Left ventricle myocardium inferior (tissue), 1 donor: ENCODE results near the gene VAT1L. TPM values are rescaled to one million over a fixed set of nuclear protein-coding genes. Genes with fewer than 3 reads are reported as not detected.

Experiments
- DNase-seq: peaks from one replicate; pipeline ENCODE4 v3.0.0-alpha.2; 2020
- H3K27ac ChIP-seq: fragments of 200-600 bp; replicated peaks from 2 replicates; pipeline ENCODE4 v1.8.0; 2021
- H3K27me3 ChIP-seq: fragments of 200-600 bp; 2 replicates; pipeline ENCODE4 v1.8.0; 2021; ENCODE audit warnings: low read depth
- H3K36me3 ChIP-seq: fragments of 200-600 bp; 2 replicates; pipeline ENCODE4 v1.8.0; 2021
- H3K4me1 ChIP-seq: fragments of 200-600 bp; 2 replicates; pipeline ENCODE4 v1.8.0; 2021
- H3K4me3 ChIP-seq: fragments of 200-600 bp; 2 replicates; pipeline ENCODE4 v1.8.0; 2021; ENCODE audit warnings: mild to moderate bottlenecking, moderate library complexity
- H3K9me3 ChIP-seq: fragments of 200-600 bp; replicated peaks from 2 replicates; pipeline ENCODE4 v1.8.0; 2021
- intact Hi-C: fragments of 100-400 bp; cut with micrococcal nuclease; formaldehyde crosslinking; loops from one replicate; pipeline ENCODE4 v1.11.0; 2022
- total RNA-seq: library from RNA; stranded (reverse); fragmentation: NEBNext Ultra II Directional; extraction: Animal tissue kit (Norgen Biotek cat#: 25700); gene quantifications from one replicate; pipeline ENCODE4 v1.2.1, GENCODE V29; 2021
- TF ChIP-seq, protein P1 (sequence below): fragments of 200-600 bp; IDR thresholded peaks from 2 replicates; pipeline ENCODE4 v1.8.0; 2021; ENCODE audit warnings: antibody characterized with exemption, mild to moderate bottlenecking, borderline replicate concordance
- donor health status: DM: no; HTN: yes; CAD: no; lungs with severe emphysema.

VAT1L gene
- total RNA-seq, 1 donor from 2014 or later = 13.1 TPM

DNA sequence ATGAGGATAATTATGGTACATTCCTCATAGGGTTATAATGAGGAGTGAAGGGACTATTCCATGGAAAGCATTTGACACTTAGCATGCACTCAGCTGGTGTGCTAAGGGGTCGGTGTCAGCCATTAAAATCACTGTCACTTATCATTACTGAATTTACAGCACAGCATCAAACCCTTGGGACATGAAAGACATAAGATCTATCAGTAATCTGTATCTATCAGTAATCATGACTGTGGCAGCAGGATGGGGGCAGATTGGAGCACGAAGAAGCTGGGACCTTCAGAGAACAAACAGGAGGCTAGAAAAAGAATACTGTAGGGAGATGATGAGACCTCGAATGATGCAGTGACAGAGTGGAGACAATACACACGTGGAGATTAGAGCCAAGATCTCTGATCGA, 160.5 kb downstream of the VAT1L start:
- intact Hi-C loops = no loop called here
- no peaks in the 10 kb centered on the region for H3K36me3 ChIP-seq
- H3K4me3 ChIP-seq = no peak overlapping the region
- H3K4me1 ChIP-seq = peaks cover 3% of the 10 kb centered on the region
- H3K27me3 ChIP-seq = no peaks in the 10 kb centered on the region
- H3K9me3 ChIP-seq = no peaks in the 10 kb centered on the region
- DNase-seq = no peak
- no peak overlapping the region for H3K27ac ChIP-seq
- TF ChIP-seq, protein P1, sequence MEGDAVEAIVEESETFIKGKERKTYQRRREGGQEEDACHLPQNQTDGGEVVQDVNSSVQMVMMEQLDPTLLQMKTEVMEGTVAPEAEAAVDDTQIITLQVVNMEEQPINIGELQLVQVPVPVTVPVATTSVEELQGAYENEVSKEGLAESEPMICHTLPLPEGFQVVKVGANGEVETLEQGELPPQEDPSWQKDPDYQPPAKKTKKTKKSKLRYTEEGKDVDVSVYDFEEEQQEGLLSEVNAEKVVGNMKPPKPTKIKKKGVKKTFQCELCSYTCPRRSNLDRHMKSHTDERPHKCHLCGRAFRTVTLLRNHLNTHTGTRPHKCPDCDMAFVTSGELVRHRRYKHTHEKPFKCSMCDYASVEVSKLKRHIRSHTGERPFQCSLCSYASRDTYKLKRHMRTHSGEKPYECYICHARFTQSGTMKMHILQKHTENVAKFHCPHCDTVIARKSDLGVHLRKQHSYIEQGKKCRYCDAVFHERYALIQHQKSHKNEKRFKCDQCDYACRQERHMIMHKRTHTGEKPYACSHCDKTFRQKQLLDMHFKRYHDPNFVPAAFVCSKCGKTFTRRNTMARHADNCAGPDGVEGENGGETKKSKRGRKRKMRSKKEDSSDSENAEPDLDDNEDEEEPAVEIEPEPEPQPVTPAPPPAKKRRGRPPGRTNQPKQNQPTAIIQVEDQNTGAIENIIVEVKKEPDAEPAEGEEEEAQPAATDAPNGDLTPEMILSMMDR = no peak

DNA sequence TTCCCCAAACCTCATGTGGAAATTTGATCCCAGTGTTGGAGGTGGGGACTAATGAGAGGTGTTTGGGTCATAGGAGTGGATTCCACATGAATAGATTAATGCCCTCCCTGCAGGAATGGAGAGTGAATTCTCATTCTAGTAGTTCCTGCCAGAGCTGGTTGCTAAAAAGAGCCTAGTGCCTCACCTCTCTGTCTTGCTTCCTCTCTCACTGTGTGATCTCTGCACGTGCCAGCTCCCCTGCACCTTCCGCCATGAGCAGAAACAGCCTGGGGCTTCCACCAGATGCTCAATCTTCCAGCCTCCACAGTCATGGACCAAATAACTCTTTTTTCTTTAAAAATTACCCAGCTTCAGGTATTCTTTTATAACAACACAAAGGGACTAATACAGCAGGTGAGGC, 161.1 kb downstream of the VAT1L start:
- H3K4me3 ChIP-seq = no peak overlapping the region
- peak; percentile 17 for DNase-seq
- TF ChIP-seq, protein P1 = no peak
- H3K27me3 ChIP-seq = no peaks in the 10 kb centered on the region
- no peaks in the 10 kb centered on the region for H3K36me3 ChIP-seq
- H3K9me3 ChIP-seq = no peaks in the 10 kb centered on the region
- peaks cover 3% of the 10 kb centered on the region for H3K4me1 ChIP-seq
- H3K27ac ChIP-seq = no peak overlapping the region
- intact Hi-C loops = no loop called here

DNA sequence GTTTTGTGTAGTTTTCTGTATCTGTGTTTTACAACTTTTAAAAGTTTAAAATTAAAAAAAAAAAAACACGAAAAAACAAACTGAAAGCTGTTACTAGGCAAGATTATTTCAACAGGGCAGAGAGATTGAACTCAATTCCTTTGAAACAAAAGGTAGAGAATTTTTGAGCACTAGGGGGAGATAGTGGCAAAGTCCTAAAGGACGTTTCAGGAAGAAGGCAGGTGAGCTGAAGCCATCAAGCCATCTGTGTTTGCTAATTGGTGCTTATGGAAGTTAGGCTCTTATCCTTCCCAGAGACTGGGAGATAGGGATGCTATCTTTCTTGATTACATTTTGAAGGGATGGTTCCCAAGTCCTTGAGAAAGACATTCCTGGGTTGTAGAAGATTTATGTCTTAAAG, 163.4 kb downstream of the VAT1L start:
- Histone ChIP-seq H3K36me3 (no peaks in the 10 kb centered on the region), H3K27me3 (no peaks in the 10 kb centered on the region), H3K27ac (no peak overlapping the region), H3K4me3 (no peak overlapping the region), H3K4me1 (peaks cover 3% of the 10 kb centered on the region), H3K9me3 (no peaks in the 10 kb centered on the region)
- no peak for DNase-seq
- TF ChIP-seq, protein P1 = peak; percentile 40
- intact Hi-C loops = no loop called here

DNA sequence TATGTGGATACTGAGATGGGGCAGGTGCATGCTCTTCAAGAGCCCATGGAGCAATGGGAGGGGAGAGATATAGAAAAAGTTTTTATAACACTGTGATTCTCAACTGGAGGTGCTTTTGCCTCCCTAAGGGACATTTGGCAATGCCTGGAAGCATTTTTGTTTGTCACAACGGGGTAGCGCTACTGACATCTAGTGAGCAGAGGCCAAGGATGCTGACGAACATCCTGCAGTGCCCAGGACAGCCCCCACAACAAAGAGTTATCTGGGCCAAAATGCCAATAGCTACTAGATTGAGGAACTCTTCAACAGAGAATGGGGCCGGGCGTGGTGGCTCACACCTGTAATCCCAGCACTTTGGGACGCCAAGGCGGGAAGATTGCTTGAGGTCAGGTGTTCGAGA, 166.8 kb downstream of the VAT1L start:
- Histone ChIP-seq H3K36me3 (no peaks in the 10 kb centered on the region), H3K4me3 (no peak overlapping the region), H3K27me3 (no peaks in the 10 kb centered on the region), H3K9me3 (no peaks in the 10 kb centered on the region), H3K4me1 (no peaks in the 10 kb centered on the region), H3K27ac (no peak overlapping the region)
- intact Hi-C loops = no loop called here
- TF ChIP-seq, protein P1 = no peak
- DNase-seq = no peak

DNA sequence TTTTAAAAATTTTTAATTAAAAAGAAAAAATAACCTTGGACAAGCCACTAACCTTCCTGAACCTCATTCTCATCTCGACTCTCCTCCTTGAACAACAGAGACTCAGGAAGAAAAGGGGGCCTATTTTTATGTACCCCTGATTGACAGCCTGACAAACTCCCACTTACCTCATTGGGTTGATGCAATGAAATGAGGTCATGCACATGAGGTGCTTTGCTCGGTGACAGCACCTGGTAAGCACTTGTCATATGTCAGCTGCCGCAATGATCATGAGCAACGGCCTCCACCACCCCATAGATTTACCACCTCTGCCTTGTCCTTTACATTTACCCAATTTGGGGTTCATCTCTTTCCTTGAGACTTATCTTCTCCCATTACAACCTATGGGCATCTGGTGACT, 167.9 kb downstream of the VAT1L start:
- no peak for DNase-seq
- Histone ChIP-seq H3K27ac (no peak overlapping the region), H3K36me3 (no peaks in the 10 kb centered on the region), H3K4me1 (no peaks in the 10 kb centered on the region), H3K27me3 (no peaks in the 10 kb centered on the region), H3K9me3 (no peaks in the 10 kb centered on the region), H3K4me3 (no peak overlapping the region)
- intact Hi-C loops = no loop called here
- TF ChIP-seq, protein P1 = no peak

DNA sequence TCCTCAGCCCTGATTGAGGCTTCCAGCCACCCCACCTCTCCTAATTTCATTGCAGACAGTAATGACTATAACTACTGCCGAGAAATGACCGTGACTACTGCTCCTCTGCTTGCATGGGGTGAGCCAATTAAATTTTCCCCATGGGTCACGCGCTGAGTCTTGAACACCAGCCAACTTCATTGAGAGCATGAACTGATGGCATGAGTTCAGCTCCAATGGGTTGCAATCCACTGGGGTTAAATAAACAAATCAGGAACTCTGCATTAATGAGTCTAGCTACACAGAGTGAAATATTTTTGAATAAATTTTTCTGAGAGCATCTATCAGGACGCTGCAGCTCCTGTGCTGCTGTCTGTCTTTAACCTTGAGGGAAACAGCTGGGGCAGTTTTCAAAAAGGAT, 172.4 kb downstream of the VAT1L start:
- no peak overlapping the region for H3K27ac ChIP-seq
- H3K36me3 ChIP-seq = no peaks in the 10 kb centered on the region
- no peaks in the 10 kb centered on the region for H3K4me1 ChIP-seq
- peaks cover 8% of the 10 kb centered on the region for H3K27me3 ChIP-seq
- no peak overlapping the region for H3K4me3 ChIP-seq
- TF ChIP-seq, protein P1 = no peak
- intact Hi-C loops = no loop called here
- DNase-seq = no peak
- H3K9me3 ChIP-seq = no peaks in the 10 kb centered on the region
